ENCODE results near the gene GCLC.

GCLC gene

GRCh38 chr6:53461041-53461656 lies 83.8 kb downstream of the GCLC start:
- in situ Hi-C loops (cut with MboI; ENCODE audit: low sequenced_read_pairs) = no loop called here

DNA sequence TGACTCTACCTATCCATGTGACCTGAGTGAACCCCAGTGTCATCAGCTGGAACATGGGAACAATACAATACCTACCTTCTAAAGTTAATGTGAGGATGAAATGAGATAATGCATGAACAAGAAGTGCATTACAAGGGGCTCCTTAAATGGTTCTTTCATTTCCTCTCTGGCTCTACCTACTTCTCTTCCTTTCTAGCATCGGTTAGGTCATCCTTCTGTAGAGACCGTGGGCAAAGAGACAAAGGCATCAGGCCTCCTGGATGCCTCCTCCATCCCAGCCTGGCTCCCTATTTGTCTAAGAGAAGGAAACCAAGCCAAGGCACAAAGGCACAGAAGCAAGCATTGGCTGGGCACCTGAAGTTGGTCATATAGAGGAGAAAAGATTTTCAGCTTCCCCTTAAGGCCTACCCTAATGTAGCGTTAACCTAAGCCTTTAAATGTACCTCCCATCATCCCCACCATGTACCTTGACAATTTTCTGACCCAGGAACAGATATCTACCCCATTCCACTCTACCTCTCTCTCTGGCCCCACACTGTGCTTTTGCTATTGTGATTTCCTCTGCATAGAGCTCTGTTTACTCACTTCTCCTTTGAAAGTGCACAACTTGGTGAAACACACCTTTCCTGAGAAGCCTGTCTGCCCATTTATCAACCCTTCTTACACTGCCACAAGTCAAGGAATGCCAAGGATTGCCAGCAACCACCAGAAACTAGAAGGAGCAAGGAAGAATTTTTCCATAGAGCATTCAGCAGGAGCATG lies 86.6 kb downstream of the GCLC start:
- in situ Hi-C loops (cut with MboI; ENCODE audit: low sequenced_read_pairs) = no loop called here

DNA sequence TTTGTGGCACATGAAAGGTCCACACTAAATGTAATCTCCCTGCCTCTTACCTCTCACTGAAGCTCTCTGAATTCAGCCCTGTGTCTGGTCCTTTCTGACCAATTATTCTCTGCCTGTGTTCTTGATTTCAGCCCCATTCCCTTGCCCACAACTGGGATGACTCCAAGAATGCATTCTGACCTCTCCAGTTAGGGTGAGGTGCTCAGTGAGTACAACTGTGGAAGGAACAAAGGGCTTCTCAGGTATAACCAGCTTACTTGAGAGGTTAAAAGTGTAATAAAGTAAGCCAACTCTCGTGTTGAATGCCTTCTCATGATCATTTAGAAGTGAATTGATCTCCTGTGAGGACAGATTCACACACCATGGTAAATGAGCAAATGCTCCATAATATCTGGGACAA lies 88.1 kb downstream of the GCLC start:
- in situ Hi-C loops (cut with MboI; ENCODE audit: low sequenced_read_pairs) = no loop called here

GRCh38 chr6:53455678-53456077 lies 89.2 kb downstream of the GCLC start:
- in situ Hi-C loops (cut with MboI; ENCODE audit: low sequenced_read_pairs) = no loop called here

DNA sequence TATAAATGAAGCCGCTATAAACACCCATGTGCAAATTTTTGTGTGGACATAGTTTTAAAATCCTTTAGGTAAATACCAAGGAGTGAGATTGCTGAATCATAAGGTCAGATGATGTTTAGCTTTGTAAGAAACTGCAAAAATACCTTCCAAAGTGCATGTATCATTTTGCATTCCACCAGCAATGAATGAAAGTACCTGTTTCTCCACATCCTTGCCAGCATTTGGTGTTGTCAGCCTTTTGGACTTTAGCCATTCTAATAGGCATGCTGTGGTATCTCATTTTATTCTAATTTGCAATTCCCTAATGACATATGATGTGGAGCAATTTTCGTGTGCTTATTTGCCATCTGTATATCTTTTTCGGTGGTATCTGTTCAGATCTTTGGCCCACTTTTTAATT lies 93.7 kb downstream of the GCLC start:
- in situ Hi-C loops (cut with MboI; ENCODE audit: low sequenced_read_pairs) = no loop called here

GRCh38 chr6:53447865-53448264 lies 97.0 kb downstream of the GCLC start:
- in situ Hi-C loops (cut with MboI; ENCODE audit: low sequenced_read_pairs) = no loop called here
